HepG2 (cell line): Measurements from ENCODE around the gene KIF13A. TPM values are rescaled to one million over a fixed set of nuclear protein-coding genes. Genes with fewer than 3 reads are reported as not detected.

Experiments used
- ARNTL ChIP-seq: sonication (generic); formaldehyde crosslinking; IDR thresholded peaks from 2 replicates; pipeline ENCODE4 v1.4.0; 2020; ENCODE audit warnings: mild to moderate bottlenecking, missing genetic modification reagents
- EZH2 ChIP-seq: conservative IDR thresholded peaks from 2 replicates; pipeline ENCODE4 v1.6.1; 2012; ENCODE audit warnings: mild to moderate bottlenecking, low read depth, low read length, moderate library complexity
- HNRNPL ChIP-seq: fragments of 200-400 bp; formaldehyde crosslinking; IDR thresholded peaks from 2 replicates; pipeline ENCODE4 v1.6.1; 2017; ENCODE audit warnings: mild to moderate bottlenecking, low read depth, low read length
- IRF2 ChIP-seq: IDR thresholded peaks from 2 replicates; pipeline ENCODE4 v1.6.1; 2018; ENCODE audit warnings: missing genetic modification reagents, missing compliant biosample characterization
- MTA3 ChIP-seq: sonication (generic); formaldehyde crosslinking; IDR thresholded peaks from 2 replicates; pipeline ENCODE4 v1.4.0; 2020; ENCODE audit warnings: missing genetic modification reagents
- NR2C2 ChIP-seq: sonication (generic); formaldehyde crosslinking; IDR thresholded peaks from 2 replicates; pipeline ENCODE4 v1.4.0; 2020; ENCODE audit warnings: missing genetic modification reagents, mild to moderate bottlenecking, moderate library complexity, borderline replicate concordance
- RCOR2 ChIP-seq: IDR thresholded peaks from 2 replicates; pipeline ENCODE4 v1.6.1; 2016; ENCODE audit warnings: missing biosample characterization, missing genetic modification reagents
- SIN3B ChIP-seq: fragments of 150-350 bp; IDR thresholded peaks from 2 replicates; pipeline ENCODE4 v1.6.1; 2014; ENCODE audit warnings: low read length
- SSRP1 ChIP-seq: IDR thresholded peaks from 2 replicates; pipeline ENCODE4 v1.6.1; 2016; ENCODE audit warnings: control low read depth
- THYN1 ChIP-seq: sonication (generic); formaldehyde crosslinking; IDR thresholded peaks from 2 replicates; pipeline ENCODE4 v1.8.1; 2023; ENCODE audit warnings: low read depth, mild to moderate bottlenecking, moderate library complexity, missing genetic modification reagents, borderline replicate concordance
- ZNF180 ChIP-seq: sonication (generic); formaldehyde crosslinking; IDR thresholded peaks from 2 replicates; pipeline ENCODE4 v1.4.0; 2020; ENCODE audit warnings: low read depth, missing genetic modification reagents, borderline replicate concordance
- ZNF558 ChIP-seq: sonication (generic); formaldehyde crosslinking; IDR thresholded peaks from 2 replicates; pipeline ENCODE4 v1.9.0; 2022; ENCODE audit warnings: mild to moderate bottlenecking, missing genetic modification reagents, borderline replicate concordance
- ZNF567 ChIP-seq: sonication (generic); formaldehyde crosslinking; IDR thresholded peaks from 2 replicates; pipeline ENCODE4 v1.8.1; 2023; ENCODE audit warnings: mild to moderate bottlenecking, missing genetic modification reagents, borderline replicate concordance
- ZNF619 ChIP-seq: sonication (generic); formaldehyde crosslinking; IDR thresholded peaks from 2 replicates; pipeline ENCODE4 v1.4.0; 2020; ENCODE audit warnings: mild to moderate bottlenecking, missing genetic modification reagents
- polyA plus RNA-seq, 8 experiments: library from polyadenylated mRNA; depleted of rRNA in 3 of 8; stranded (reverse) in 7 of 8; unstranded in 1 of 8; fragments of >200 nt; fragmentation: Illumina TruSeq in 4 of 8; extraction: Trizol in 4 of 8; gene quantifications; 2 replicates each; pipeline versions ENCODE4 v1.2.1 to v1.2.3, GENCODE V29; 2011 to 2016; ENCODE audit warnings: low read depth in 4 of 8, missing spikeins in 1 of 8, mixed read lengths in 1 of 8; ENCODE audit not compliant: insufficient read depth in 1 of 8
- total RNA-seq, 5 experiments: library from RNA; depleted of rRNA; stranded (reverse); fragments of >200 nt; fragmentation: Illumina TruSeq; extraction: Trizol; gene quantifications; 2 replicates each; pipeline ENCODE4 v1.2.3, GENCODE V29; 2016; ENCODE audit warnings: low read depth in 1 of 5
- TF ChIP-seq, protein P1 (sequence below): sonication (generic); formaldehyde crosslinking; IDR thresholded peaks from 2 replicates; pipeline ENCODE4 v1.4.0; 2020; ENCODE audit warnings: mild to moderate bottlenecking, missing genetic modification reagents
- TF ChIP-seq, protein P2 (sequence below): sonication (generic); formaldehyde crosslinking; IDR thresholded peaks from 2 replicates; pipeline ENCODE4 v1.8.0; 2022; ENCODE audit warnings: mild to moderate bottlenecking, missing genetic modification reagents, moderate library complexity
- TF ChIP-seq, protein P3 (sequence below): sonication (generic); formaldehyde crosslinking; conservative IDR thresholded peaks from 2 replicates; pipeline ENCODE4 v1.5.0; 2020; ENCODE audit warnings: missing genetic modification reagents
- TF ChIP-seq, protein P4 (sequence below): sonication (generic); formaldehyde crosslinking; IDR thresholded peaks from 2 replicates; pipeline ENCODE4 v1.4.0; 2020; ENCODE audit warnings: missing genetic modification reagents, borderline replicate concordance
- TF ChIP-seq, protein P5 (sequence below): sonication (generic); formaldehyde crosslinking; IDR thresholded peaks from 2 replicates; pipeline ENCODE4 v1.4.0; 2020; ENCODE audit warnings: mild to moderate bottlenecking, low read depth, missing genetic modification reagents
- TF ChIP-seq, protein P6 (sequence below): sonication (generic); formaldehyde crosslinking; IDR thresholded peaks from 2 replicates; pipeline ENCODE4 v1.4.0; 2020; ENCODE audit warnings: missing genetic modification reagents

KIF13A gene
- total and polyA plus RNA-seq, 2 of the 13 experiments (the other 11 are each of a cell fraction or from before 2014, with no cell fraction given) = 21.1 to 37.2 TPM

DNA sequence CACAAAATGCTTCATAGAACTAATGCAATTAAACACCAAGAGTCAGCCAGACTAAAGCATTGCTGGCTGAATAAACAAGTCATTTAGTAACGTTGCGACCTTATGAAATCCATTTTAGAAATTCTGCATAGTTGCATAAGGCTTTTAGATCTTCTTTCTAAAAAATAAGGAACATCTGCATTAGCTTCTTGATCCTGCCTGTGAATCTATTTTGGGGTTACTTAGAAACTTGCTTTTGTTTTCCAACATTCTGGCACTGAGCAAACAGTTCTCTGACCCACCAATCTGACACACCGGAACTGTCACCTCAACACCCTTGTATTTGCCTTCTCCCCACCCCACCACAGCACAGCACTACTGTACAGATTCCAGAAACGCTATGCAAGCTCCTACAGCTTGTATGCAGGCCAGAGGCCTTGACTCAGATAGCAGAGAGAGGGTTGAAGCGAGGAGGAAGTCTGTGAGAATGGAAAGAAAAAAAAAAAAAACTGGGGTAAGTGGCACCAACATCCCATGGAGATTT lies 55.0 kb downstream of the KIF13A start (continued):
- TF ChIP-seq, protein P1, sequence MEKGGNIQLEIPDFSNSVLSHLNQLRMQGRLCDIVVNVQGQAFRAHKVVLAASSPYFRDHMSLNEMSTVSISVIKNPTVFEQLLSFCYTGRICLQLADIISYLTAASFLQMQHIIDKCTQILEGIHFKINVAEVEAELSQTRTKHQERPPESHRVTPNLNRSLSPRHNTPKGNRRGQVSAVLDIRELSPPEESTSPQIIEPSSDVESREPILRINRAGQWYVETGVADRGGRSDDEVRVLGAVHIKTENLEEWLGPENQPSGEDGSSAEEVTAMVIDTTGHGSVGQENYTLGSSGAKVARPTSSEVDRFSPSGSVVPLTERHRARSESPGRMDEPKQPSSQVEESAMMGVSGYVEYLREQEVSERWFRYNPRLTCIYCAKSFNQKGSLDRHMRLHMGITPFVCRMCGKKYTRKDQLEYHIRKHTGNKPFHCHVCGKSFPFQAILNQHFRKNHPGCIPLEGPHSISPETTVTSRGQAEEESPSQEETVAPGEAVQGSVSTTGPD (CRISPR knock-in tag) = peak; percentile 94
- TF ChIP-seq ZNF567 (CRISPR knock-in tag) (no peak), NR2C2 (no peak; the same call in 1 of the 2 replicates), MTA3 (CRISPR knock-in tag) (no peak), THYN1 (CRISPR knock-in tag) (no peak), SSRP1 (CRISPR knock-in tag) (0 out of 2 replicates have a peak, but pooled peaks have one; percentile 45), ARNTL (CRISPR knock-in tag) (no peak), IRF2 (CRISPR knock-in tag) (peak; percentile 90), ZNF558 (CRISPR knock-in tag) (no peak), HNRNPL (no peak), EZH2 (no peak), RCOR2 (CRISPR knock-in tag) (peak; percentile 56; the same call in 1 of the 2 replicates), SIN3B (no peak), ZNF619 (CRISPR knock-in tag) (no peak), ZNF180 (CRISPR knock-in tag) (no peak)
- TF ChIP-seq, protein P2, sequence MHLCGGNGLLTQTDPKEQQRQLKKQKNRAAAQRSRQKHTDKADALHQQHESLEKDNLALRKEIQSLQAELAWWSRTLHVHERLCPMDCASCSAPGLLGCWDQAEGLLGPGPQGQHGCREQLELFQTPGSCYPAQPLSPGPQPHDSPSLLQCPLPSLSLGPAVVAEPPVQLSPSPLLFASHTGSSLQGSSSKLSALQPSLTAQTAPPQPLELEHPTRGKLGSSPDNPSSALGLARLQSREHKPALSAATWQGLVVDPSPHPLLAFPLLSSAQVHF (CRISPR knock-in tag) = no peak
- TF ChIP-seq, protein P3, sequence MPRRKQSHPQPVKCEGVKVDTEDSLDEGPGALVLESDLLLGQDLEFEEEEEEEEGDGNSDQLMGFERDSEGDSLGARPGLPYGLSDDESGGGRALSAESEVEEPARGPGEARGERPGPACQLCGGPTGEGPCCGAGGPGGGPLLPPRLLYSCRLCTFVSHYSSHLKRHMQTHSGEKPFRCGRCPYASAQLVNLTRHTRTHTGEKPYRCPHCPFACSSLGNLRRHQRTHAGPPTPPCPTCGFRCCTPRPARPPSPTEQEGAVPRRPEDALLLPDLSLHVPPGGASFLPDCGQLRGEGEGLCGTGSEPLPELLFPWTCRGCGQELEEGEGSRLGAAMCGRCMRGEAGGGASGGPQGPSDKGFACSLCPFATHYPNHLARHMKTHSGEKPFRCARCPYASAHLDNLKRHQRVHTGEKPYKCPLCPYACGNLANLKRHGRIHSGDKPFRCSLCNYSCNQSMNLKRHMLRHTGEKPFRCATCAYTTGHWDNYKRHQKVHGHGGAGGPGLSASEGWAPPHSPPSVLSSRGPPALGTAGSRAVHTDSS (CRISPR knock-in tag) = no peak
- TF ChIP-seq, protein P4, sequence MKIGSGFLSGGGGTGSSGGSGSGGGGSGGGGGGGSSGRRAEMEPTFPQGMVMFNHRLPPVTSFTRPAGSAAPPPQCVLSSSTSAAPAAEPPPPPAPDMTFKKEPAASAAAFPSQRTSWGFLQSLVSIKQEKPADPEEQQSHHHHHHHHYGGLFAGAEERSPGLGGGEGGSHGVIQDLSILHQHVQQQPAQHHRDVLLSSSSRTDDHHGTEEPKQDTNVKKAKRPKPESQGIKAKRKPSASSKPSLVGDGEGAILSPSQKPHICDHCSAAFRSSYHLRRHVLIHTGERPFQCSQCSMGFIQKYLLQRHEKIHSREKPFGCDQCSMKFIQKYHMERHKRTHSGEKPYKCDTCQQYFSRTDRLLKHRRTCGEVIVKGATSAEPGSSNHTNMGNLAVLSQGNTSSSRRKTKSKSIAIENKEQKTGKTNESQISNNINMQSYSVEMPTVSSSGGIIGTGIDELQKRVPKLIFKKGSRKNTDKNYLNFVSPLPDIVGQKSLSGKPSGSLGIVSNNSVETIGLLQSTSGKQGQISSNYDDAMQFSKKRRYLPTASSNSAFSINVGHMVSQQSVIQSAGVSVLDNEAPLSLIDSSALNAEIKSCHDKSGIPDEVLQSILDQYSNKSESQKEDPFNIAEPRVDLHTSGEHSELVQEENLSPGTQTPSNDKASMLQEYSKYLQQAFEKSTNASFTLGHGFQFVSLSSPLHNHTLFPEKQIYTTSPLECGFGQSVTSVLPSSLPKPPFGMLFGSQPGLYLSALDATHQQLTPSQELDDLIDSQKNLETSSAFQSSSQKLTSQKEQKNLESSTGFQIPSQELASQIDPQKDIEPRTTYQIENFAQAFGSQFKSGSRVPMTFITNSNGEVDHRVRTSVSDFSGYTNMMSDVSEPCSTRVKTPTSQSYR (CRISPR knock-in tag) = 0 out of 2 replicates have a peak, but pooled peaks have one; percentile 44
- TF ChIP-seq, protein P5, sequence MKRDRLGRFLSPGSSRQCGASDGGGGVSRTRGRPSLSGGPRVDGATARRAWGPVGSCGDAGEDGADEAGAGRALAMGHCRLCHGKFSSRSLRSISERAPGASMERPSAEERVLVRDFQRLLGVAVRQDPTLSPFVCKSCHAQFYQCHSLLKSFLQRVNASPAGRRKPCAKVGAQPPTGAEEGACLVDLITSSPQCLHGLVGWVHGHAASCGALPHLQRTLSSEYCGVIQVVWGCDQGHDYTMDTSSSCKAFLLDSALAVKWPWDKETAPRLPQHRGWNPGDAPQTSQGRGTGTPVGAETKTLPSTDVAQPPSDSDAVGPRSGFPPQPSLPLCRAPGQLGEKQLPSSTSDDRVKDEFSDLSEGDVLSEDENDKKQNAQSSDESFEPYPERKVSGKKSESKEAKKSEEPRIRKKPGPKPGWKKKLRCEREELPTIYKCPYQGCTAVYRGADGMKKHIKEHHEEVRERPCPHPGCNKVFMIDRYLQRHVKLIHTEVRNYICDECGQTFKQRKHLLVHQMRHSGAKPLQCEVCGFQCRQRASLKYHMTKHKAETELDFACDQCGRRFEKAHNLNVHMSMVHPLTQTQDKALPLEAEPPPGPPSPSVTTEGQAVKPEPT = no peak
- TF ChIP-seq, protein P6, sequence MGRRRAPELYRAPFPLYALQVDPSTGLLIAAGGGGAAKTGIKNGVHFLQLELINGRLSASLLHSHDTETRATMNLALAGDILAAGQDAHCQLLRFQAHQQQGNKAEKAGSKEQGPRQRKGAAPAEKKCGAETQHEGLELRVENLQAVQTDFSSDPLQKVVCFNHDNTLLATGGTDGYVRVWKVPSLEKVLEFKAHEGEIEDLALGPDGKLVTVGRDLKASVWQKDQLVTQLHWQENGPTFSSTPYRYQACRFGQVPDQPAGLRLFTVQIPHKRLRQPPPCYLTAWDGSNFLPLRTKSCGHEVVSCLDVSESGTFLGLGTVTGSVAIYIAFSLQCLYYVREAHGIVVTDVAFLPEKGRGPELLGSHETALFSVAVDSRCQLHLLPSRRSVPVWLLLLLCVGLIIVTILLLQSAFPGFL (CRISPR knock-in tag) = no peak
